Neural progenitor cell (in vitro differentiated cells): ENCODE data around the gene ZNF615. TPM values are rescaled to one million over a fixed set of nuclear protein-coding genes. Genes with fewer than 3 reads are reported as not detected.

Source experiments
- DNase-seq: peaks from one replicate; pipeline ENCODE4 v3.0.0-alpha.2; 2016; ENCODE audit warnings: low spot score
- H2AFZ ChIP-seq: fragments of 200-600 bp; sonication (generic); replicated peaks from 2 replicates; pipeline ENCODE4 v1.6.1; 2016; ENCODE audit warnings: antibody characterized with exemption
- H3F3A ChIP-seq: fragments of 200-600 bp; sonication (generic); 2 replicates; pipeline ENCODE4 v1.6.1; 2016; ENCODE audit warnings: antibody characterized with exemption, low read depth
- H3K27ac ChIP-seq: fragments of 200-600 bp; sonication (generic); 2 replicates; pipeline ENCODE4 v1.5.1; 2016; ENCODE audit warnings: mild to moderate bottlenecking
- H3K27me3 ChIP-seq: fragments of 200-600 bp; sonication (generic); 2 replicates; pipeline ENCODE4 v1.6.1; 2016; ENCODE audit warnings: mild to moderate bottlenecking, moderate library complexity
- H3K36me3 ChIP-seq: fragments of 200-600 bp; sonication (generic); 2 replicates; pipeline ENCODE4 v1.5.1; 2016
- H3K4me1 ChIP-seq: fragments of 200-600 bp; sonication (generic); 2 replicates; pipeline ENCODE4 v1.6.1; 2016; ENCODE audit warnings: mixed run types
- H3K4me2 ChIP-seq: fragments of 200-600 bp; sonication (generic); 2 replicates; pipeline ENCODE4 v1.6.1; 2016
- H3K4me3 ChIP-seq: fragments of 200-600 bp; sonication (generic); 2 replicates; pipeline ENCODE4 v1.5.1; 2016
- H3K79me2 ChIP-seq: fragments of 200-600 bp; sonication (generic); 2 replicates; pipeline ENCODE4 v1.6.1; 2016; ENCODE audit warnings: low read depth
- H3K9ac ChIP-seq: fragments of 200-600 bp; sonication (generic); 2 replicates; pipeline ENCODE4 v1.6.1; 2016
- H3K9me3 ChIP-seq: fragments of 200-600 bp; sonication (generic); 2 replicates; pipeline ENCODE4 v1.5.1; 2016; ENCODE audit warnings: low read depth
- H4K20me1 ChIP-seq: fragments of 200-600 bp; sonication (generic); 2 replicates; pipeline ENCODE4 v1.6.1; 2016; ENCODE audit warnings: low read depth
- H3K27ac Mint-ChIP-seq: 3 replicates; pipeline ENCODE4 v1.8.0; 2021; ENCODE audit warnings: mixed read lengths
- H3K27me3 Mint-ChIP-seq: 2 replicates; pipeline ENCODE4 v1.8.0; 2022; ENCODE audit warnings: low read depth, mild to moderate bottlenecking, inconsistent platforms, moderate library complexity, mixed read lengths; ENCODE audit not compliant: insufficient read depth
- H3K36me3 Mint-ChIP-seq: 3 replicates; pipeline ENCODE4 v1.8.0; 2021; ENCODE audit warnings: mixed read lengths
- H3K4me1 Mint-ChIP-seq: 3 replicates; pipeline ENCODE4 v1.8.0; 2021; ENCODE audit warnings: mixed read lengths
- H3K4me3 Mint-ChIP-seq: 3 replicates; pipeline ENCODE4 v1.8.0; 2021; ENCODE audit warnings: mild to moderate bottlenecking, moderate library complexity, mixed read lengths
- H3K9me3 Mint-ChIP-seq: 3 replicates; pipeline ENCODE4 v1.8.0; 2020; ENCODE audit warnings: mixed read lengths
- EZH2 ChIP-seq: fragments of 200-600 bp; sonication (generic); IDR thresholded peaks from 2 replicates; pipeline ENCODE4 v1.6.1; 2017; ENCODE audit warnings: antibody characterized with exemption, mild to moderate bottlenecking, moderate library complexity
- EZH2phosphoT487 ChIP-seq: fragments of 200-600 bp; sonication (generic); IDR thresholded peaks from 2 replicates; pipeline ENCODE4 v1.6.1; 2017; ENCODE audit warnings: antibody characterized with exemption
- total RNA-seq: library from RNA; depleted of rRNA; stranded (reverse); fragments of >200 nt; gene quantifications from 2 replicates; pipeline ENCODE4 v1.2.3, GENCODE V29; 2015; ENCODE audit warnings: low replicate concordance
- TF ChIP-seq, protein P1 (sequence below): fragments of 200-600 bp; sonication (generic); IDR thresholded peaks from 2 replicates; pipeline ENCODE4 v1.5.1; 2017; ENCODE audit warnings: antibody characterized with exemption, mild to moderate bottlenecking

ZNF615 gene
- total RNA-seq, 1 donor from 2014 or later: 31.4 TPM

DNA sequence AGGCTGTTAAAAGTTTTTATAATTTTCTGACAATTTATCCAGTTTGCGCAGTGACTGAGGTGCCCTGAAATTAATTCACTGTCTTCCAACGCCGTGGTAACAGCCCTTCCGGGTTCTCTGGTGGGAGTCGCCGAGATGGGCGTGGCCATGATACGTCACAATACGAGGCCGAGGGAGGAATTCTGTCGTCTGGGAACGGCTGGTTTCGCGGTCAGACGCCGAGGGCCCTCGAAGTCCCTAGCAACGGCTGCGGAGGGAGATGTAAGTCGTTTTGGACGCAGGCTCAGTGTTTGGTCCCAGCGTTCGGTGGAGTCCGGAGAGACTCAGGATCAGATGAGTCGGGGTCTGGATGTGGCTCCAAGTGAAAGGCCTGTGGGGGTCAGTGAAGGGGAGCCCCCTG lies 59.0 kb downstream of the ZNF615 start:
- Histone ChIP-seq H3K9ac (no peak overlapping the region), H3K79me2 (no peaks in the 10 kb centered on the region), H3F3A (peaks cover 7% of the 10 kb centered on the region), H2AFZ (no peak overlapping the region), H3K4me2 (no peak overlapping the region), H3K36me3 (peaks cover 31% of the 10 kb centered on the region), H4K20me1 (no peaks in the 10 kb centered on the region), H3K4me1 (no peaks in the 10 kb centered on the region), H3K27me3 (no peaks in the 10 kb centered on the region), H3K4me3 (no peak overlapping the region), H3K27ac (no peak overlapping the region), H3K9me3 (peaks cover 40% of the 10 kb centered on the region)
- DNase-seq: no peak
- H3K4me3 Mint-ChIP-seq: no peak overlapping the region
- TF ChIP-seq EZH2phosphoT487 (no peak), EZH2 (no peak)
- TF ChIP-seq, protein P1, sequence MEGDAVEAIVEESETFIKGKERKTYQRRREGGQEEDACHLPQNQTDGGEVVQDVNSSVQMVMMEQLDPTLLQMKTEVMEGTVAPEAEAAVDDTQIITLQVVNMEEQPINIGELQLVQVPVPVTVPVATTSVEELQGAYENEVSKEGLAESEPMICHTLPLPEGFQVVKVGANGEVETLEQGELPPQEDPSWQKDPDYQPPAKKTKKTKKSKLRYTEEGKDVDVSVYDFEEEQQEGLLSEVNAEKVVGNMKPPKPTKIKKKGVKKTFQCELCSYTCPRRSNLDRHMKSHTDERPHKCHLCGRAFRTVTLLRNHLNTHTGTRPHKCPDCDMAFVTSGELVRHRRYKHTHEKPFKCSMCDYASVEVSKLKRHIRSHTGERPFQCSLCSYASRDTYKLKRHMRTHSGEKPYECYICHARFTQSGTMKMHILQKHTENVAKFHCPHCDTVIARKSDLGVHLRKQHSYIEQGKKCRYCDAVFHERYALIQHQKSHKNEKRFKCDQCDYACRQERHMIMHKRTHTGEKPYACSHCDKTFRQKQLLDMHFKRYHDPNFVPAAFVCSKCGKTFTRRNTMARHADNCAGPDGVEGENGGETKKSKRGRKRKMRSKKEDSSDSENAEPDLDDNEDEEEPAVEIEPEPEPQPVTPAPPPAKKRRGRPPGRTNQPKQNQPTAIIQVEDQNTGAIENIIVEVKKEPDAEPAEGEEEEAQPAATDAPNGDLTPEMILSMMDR: no peak
- no peaks in the 10 kb centered on the region for H3K4me1 Mint-ChIP-seq
- peaks cover 38% of the 10 kb centered on the region for H3K36me3 Mint-ChIP-seq
- H3K27me3 Mint-ChIP-seq: peaks cover 2% of the 10 kb centered on the region
- H3K27ac Mint-ChIP-seq: no peak overlapping the region
- peaks cover 73% of the 10 kb centered on the region for H3K9me3 Mint-ChIP-seq

DNA sequence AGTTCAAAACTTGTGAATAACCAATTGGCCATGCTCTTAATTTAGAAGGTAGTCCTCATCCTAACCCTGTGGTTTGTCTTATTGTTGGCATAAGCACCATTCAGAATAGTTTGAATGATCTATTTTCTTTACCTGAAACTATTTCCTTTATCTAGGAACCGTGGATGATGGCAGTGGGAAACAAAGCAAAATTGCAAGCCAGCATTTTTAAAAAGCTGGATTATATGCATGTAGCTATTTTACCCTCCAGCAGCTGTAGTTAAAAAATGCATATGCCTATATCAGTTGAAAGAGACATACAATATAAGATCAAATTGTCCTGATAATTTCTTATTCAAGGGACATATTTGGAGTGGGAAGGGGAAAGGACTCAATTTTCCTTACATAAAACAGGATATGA lies 61.4 kb downstream of the ZNF615 start:
- Mint-ChIP-seq H3K4me1 (no peaks in the 10 kb centered on the region), H3K36me3 (peaks cover 62% of the 10 kb centered on the region), H3K27me3 (peaks cover 2% of the 10 kb centered on the region), H3K27ac (no peak overlapping the region), H3K9me3 (peaks cover 83% of the 10 kb centered on the region), H3K4me3 (no peak overlapping the region)
- no peak overlapping the region for H2AFZ ChIP-seq
- peaks cover 48% of the 10 kb centered on the region for H3K9me3 ChIP-seq
- no peak overlapping the region for H3K9ac ChIP-seq
- peaks cover 53% of the 10 kb centered on the region for H3K36me3 ChIP-seq
- no peaks in the 10 kb centered on the region for H3K4me1 ChIP-seq
- no peak for TF ChIP-seq EZH2phosphoT487
- no peak for TF ChIP-seq EZH2
- TF ChIP-seq, protein P1: no peak
- no peaks in the 10 kb centered on the region for H3K27me3 ChIP-seq
- no peaks in the 10 kb centered on the region for H3K79me2 ChIP-seq
- H4K20me1 ChIP-seq: no peaks in the 10 kb centered on the region
- peaks cover 7% of the 10 kb centered on the region for H3F3A ChIP-seq
- no peak overlapping the region for H3K4me3 ChIP-seq
- DNase-seq: no peak
- no peak overlapping the region for H3K4me2 ChIP-seq
- H3K27ac ChIP-seq: no peak overlapping the region

DNA sequence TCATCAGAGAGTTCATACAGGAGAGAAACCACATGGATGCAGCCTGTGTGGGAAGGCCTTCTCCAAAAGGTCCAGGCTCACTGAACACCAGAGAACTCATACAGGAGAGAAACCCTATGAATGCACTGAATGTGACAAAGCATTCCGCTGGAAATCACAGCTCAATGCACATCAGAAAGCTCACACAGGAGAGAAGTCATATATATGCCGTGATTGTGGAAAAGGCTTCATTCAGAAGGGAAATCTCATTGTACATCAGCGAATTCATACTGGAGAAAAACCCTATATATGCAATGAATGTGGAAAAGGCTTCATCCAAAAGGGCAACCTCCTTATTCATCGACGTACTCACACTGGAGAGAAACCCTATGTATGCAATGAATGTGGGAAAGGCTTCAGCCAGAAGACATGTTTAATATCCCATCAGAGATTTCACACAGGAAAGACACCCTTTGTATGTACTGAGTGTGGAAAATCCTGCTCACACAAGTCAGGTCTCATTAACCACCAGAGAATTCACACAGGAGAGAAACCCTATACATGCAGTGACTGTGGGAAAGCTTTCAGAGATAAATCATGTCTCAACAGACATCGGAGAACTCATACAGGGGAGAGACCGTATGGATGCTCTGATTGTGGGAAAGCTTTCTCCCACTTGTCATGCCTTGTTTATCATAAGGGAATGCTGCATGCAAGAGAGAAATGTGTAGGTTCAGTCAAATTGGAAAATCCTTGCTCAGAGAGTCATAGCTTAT lies 63.0 kb downstream of the ZNF615 start:
- Histone ChIP-seq H3K79me2 (no peaks in the 10 kb centered on the region), H3F3A (peaks cover 7% of the 10 kb centered on the region), H3K4me2 (no peak overlapping the region), H3K4me1 (no peaks in the 10 kb centered on the region), H3K4me3 (no peak overlapping the region), H3K9ac (no peak overlapping the region), H3K27ac (no peak overlapping the region), H2AFZ (no peak overlapping the region), H3K36me3 (peaks cover 62% of the 10 kb centered on the region), H3K9me3 (peaks cover 46% of the 10 kb centered on the region), H3K27me3 (no peaks in the 10 kb centered on the region), H4K20me1 (no peaks in the 10 kb centered on the region)
- no peak for DNase-seq
- Mint-ChIP-seq H3K27me3 (peaks cover 2% of the 10 kb centered on the region), H3K4me1 (no peaks in the 10 kb centered on the region), H3K27ac (no peak overlapping the region), H3K9me3 (peaks cover 90% of the 10 kb centered on the region), H3K4me3 (no peak overlapping the region), H3K36me3 (peaks cover 77% of the 10 kb centered on the region)
- TF ChIP-seq EZH2 (no peak), EZH2phosphoT487 (no peak)
- TF ChIP-seq, protein P1: no peak

Other genes with a start within 250 kb of the ZNF615 start
- not detected in 2 replicates for gene FPR2, start 247.0 kb downstream of the ZNF615 start, total RNA-seq
- not detected in 2 replicates for gene FPR3, start 213.1 kb downstream of the ZNF615 start, total RNA-seq
- 45.1 and 47.7 TPM in 2 replicates for gene ZNF577, start 120.3 kb downstream of the ZNF615 start, total RNA-seq
- gene ZNF649, start 103.2 kb downstream of the ZNF615 start, total RNA-seq: 32.7 and 49.6 TPM in 2 replicates
- gene ZNF613, start 80.7 kb downstream of the ZNF615 start, total RNA-seq: 10.4 and 11.7 TPM in 2 replicates
- gene ZNF350, start 21.4 kb downstream of the ZNF615 start, total RNA-seq: 4.6 and 7.3 TPM in 2 replicates
- gene ZNF614, start 20.2 kb upstream of the ZNF615 start, total RNA-seq: 19.1 and 21.5 TPM in 2 replicates
- gene ZNF432, start 40.6 kb upstream of the ZNF615 start, total RNA-seq: 17.7 and 23.3 TPM in 2 replicates
- gene ZNF841, start 87.6 kb upstream of the ZNF615 start, total RNA-seq: 17.6 and 18.3 TPM in 2 replicates
- 26.8 and 38.4 TPM in 2 replicates for gene ZNF616, start 131.7 kb upstream of the ZNF615 start, total RNA-seq
- gene ZNF836, start 163.4 kb upstream of the ZNF615 start, total RNA-seq: 8.3 and 8.8 TPM in 2 replicates
- gene PPP2R1A, start 181.8 kb upstream of the ZNF615 start, total RNA-seq: 218 and 367 TPM in 2 replicates